Thymus (tissue), 11 donors: ENCODE results near the gene PPP1R3E. TPM values are rescaled to one million over a fixed set of nuclear protein-coding genes. Genes with fewer than 3 reads are reported as not detected.
"Not testable (repeated sequence)": the region's sequence is repeated elsewhere in the genome, so short reads cannot be mapped to it uniquely, and the experiment has no call there.

Experiments
- DNase-seq, 9 donors: peaks; one replicate each; pipeline ENCODE4 v3.0.0-alpha.2; 2013; ENCODE audit warnings: low spot score in 9 of 9, low read depth in 6 of 9, missing footprints in 1 of 9
- H3K27ac ChIP-seq, 2 donors: one replicate each; pipeline ENCODE4 v1.5.1; 2013; ENCODE audit warnings: control low read depth in 1 of 2, low read depth in 1 of 2, low read length in 1 of 2, mild to moderate bottlenecking in 1 of 2, moderate library complexity in 1 of 2
- H3K27me3 ChIP-seq, 2 donors: one replicate each; pipeline ENCODE4 v1.5.1; 2013; ENCODE audit warnings: low read length in 1 of 2; ENCODE audit not compliant: control insufficient read depth in 2 of 2, insufficient read depth in 1 of 2
- H3K36me3 ChIP-seq, 2 donors: one replicate each; pipeline ENCODE4 v1.5.1; 2013; ENCODE audit warnings: low read length in 1 of 2, mild to moderate bottlenecking in 1 of 2, moderate library complexity in 1 of 2; ENCODE audit not compliant: control insufficient read depth in 2 of 2, insufficient read depth in 2 of 2
- H3K4me1 ChIP-seq, 2 donors: one replicate each; pipeline ENCODE4 v1.5.1; 2013; ENCODE audit warnings: low read length in 2 of 2; ENCODE audit not compliant: control insufficient read depth in 2 of 2, insufficient read depth in 2 of 2
- H3K4me3 ChIP-seq, 2 donors: one replicate each; pipeline ENCODE4 v1.5.1; 2013; ENCODE audit warnings: low read length in 2 of 2, control low read depth in 1 of 2, mild to moderate bottlenecking in 1 of 2
- H3K9me3 ChIP-seq, 2 donors: one replicate each; pipeline ENCODE4 v1.5.1; 2013; ENCODE audit warnings: low read length in 1 of 2, mild to moderate bottlenecking in 1 of 2; ENCODE audit not compliant: control insufficient read depth in 2 of 2, insufficient read depth in 1 of 2
- WGBS: extraction: QIAGEN DNeasy Blood & Tissue Kit; methylation state at CpG from one replicate; pipeline ENCODE4 v1.1.7; 2013; 5-methylcytosine and 5-hydroxymethylcytosine counted together
- polyA plus RNA-seq: library from polyadenylated mRNA; stranded (reverse); fragments of 200-250 nt; gene quantifications from one replicate; pipeline ENCODE4 v1.2.3, GENCODE V29; 2013
- total RNA-seq: library from RNA; stranded (reverse); fragments of 120-200 nt; gene quantifications from one replicate; pipeline ENCODE4 v1.2.4, GENCODE V29; 2013
- donor health status: healthy.

Gene PPP1R3E
- total and polyA plus RNA-seq, 2 donors: 6.6 to 43.1 TPM

DNA sequence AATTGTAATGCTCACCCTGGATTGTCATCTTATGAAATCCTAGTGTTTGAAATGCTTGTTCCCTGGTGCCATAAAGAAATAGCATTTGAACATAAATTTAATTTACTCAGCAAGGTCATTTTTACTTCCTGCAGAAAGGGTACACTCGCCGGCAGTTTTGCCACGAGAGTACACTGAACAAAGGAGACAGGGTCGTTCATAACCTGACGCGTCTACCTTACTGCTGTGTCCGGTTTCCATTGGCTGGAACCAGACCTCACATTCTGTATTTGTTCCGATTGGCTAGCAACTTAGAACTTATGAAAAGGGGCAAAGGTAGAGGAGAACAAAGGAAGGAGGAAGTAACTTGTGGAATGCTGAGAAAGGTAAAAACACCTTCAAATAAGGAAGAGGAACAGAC lies 41.8 kb downstream of the PPP1R3E start:
- not testable (repeated sequence) for H3K4me1 ChIP-seq, DNase-seq, H3K27ac ChIP-seq, H3K4me3 ChIP-seq, H3K27me3 ChIP-seq, H3K36me3 ChIP-seq, H3K9me3 ChIP-seq
- WGBS: 89% methylated on average over 8 of the region's 8 CpGs

DNA sequence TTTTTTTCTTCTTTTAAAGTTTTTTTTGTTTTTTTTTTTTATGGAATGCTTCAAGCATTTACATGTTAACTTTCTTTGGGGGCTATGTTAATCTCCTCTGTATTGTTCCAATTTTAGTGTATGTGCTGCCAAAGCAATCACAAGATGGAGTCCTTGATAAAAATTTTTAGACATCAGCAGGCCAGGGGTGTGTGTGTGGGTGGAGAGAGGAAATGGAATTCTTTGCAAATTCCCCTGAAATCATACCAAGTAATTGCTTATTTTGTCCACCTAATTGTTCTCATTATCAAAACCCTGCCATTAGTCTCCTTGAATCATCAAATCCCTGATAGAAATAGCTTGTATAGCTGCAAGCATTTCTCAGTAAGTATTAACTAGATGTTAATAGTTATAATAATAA lies 43.2 kb downstream of the PPP1R3E start:
- no peaks in the 10 kb centered on the region for H3K9me3 ChIP-seq
- H3K4me1 ChIP-seq: no peaks in the 10 kb centered on the region
- H3K27me3 ChIP-seq: peaks cover 0 to 7% of the 10 kb centered on the region in 2 donors
- no peak overlapping the region for H3K4me3 ChIP-seq
- no peak overlapping the region for H3K27ac ChIP-seq
- no peaks in the 10 kb centered on the region for H3K36me3 ChIP-seq
- DNase-seq: no peak

DNA sequence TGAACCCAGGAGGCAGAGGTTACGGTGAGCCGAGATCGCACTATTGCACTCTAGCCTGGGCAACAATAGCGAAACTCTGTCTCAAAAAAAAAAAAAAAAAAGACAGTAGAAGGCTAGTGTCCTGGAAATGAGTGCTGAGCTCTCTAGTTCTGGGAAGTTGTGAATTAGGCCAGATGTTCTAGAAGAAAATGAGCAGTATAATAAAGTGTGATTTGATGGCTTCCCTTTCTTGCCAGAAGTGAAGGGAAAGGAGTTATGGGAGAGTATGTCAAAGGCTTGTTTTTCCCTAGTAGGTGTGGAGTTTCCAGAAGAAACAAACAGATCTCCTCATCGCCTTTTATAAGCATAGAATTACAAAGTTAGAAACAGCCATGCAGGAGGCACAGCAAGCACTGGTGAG lies 44.4 kb downstream of the PPP1R3E start:
- Histone ChIP-seq H3K4me3 (no peak overlapping the region), H3K9me3 (no peaks in the 10 kb centered on the region), H3K27me3 (peaks cover 0 to 7% of the 10 kb centered on the region in 2 donors), H3K4me1 (no peaks in the 10 kb centered on the region), H3K36me3 (no peaks in the 10 kb centered on the region), H3K27ac (no peak overlapping the region)
- DNase-seq: no peak
- 98% methylated on average over 5 of the region's 5 CpGs for WGBS

DNA sequence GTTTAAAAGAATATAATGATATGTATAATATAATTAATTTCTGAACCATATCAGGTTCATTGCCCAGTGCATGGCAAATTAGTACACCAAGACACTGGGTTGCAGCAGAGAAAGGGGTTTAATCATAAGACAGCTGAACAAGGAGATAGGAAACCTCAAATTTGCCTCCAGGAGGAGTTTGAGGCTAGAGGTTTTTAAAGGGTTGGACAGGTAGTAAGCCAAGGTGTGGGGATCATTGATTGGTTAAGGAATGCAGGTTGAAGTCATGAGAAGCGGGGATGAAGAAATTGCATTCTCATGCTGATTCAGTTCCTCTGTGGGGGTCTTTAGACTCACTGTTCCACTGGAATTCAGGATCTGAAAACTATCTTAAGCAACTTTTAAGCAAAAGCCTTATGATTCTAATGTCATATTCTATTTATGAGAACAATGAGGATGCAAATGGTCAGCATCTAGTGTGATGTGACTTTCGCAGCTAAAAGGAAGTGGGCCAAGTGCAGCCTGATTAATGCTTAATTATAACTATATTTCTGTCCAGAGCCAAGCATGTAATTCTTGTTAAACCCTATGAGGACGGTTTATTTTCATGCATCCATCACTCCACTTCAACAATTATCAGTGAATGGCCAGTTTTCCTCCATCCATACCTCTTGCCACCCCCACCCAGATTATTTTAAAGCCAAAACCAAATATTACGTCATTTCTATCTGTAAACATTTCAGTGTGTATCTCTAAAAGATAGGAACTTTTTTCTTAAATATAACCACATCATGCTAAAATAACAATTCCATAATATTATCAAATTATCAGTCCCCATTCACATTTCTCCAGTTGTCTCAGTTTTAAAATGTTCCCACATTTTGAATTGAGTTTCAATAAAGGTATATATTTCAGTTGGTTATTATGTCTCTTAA lies 50.0 kb downstream of the PPP1R3E start:
- H3K27ac ChIP-seq: no peak overlapping the region
- H3K4me3 ChIP-seq: no peak overlapping the region
- DNase-seq: no peak
- WGBS: 78% methylated on average over 4 of the region's 4 CpGs
- no peaks in the 10 kb centered on the region for H3K4me1 ChIP-seq
- H3K9me3 ChIP-seq: no peaks in the 10 kb centered on the region
- H3K36me3 ChIP-seq: no peaks in the 10 kb centered on the region
- H3K27me3 ChIP-seq: no peaks in the 10 kb centered on the region

DNA sequence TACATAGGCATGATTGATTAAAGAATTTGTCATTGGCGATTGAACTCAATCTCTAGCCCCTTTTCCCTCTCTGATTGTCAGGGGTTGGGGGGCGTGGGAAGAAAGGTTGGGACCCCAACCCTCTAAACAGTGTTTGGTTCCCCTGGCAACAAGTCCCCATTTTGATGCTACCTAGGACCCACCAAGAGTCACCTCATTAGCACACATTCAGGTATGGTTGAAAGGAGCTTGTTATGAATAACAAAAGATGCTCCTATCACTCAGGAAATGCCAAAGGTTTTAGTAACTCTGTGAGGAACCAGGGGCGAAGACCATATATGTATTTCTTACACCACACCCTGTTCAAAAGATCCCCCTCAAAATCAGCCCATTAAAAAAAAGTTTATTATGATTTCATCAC lies 50.7 kb downstream of the PPP1R3E start:
- H3K36me3 ChIP-seq: no peaks in the 10 kb centered on the region
- no peak for DNase-seq
- 83% methylated on average over 3 of the region's 3 CpGs for WGBS
- H3K27ac ChIP-seq: no peak overlapping the region
- H3K9me3 ChIP-seq: no peaks in the 10 kb centered on the region
- H3K27me3 ChIP-seq: no peaks in the 10 kb centered on the region
- no peaks in the 10 kb centered on the region for H3K4me1 ChIP-seq
- H3K4me3 ChIP-seq: no peak overlapping the region

DNA sequence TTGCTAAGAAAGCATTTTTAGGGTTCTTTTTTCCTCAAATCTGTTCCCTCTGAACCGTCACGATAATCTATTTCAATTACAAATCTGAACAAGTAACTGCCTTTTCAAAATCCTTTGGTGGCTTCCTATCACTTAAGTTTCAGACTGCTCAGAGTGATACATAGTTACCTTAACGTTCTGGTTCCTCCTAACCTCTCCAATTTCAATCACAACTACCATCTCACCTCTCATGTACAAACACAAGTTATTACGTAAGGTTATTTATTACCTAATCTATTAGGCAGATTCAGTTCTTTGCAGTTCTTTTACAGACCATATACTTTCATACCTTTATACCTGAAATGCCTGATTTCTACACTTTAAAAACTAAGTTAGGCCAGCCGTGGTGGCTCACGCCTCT lies 52.8 kb downstream of the PPP1R3E start:
- no peaks in the 10 kb centered on the region for H3K27me3 ChIP-seq
- H3K4me1 ChIP-seq: no peaks in the 10 kb centered on the region
- no peak for DNase-seq
- no peak overlapping the region for H3K4me3 ChIP-seq
- no peak overlapping the region for H3K27ac ChIP-seq
- 94% methylated on average over 6 of the region's 6 CpGs for WGBS
- H3K9me3 ChIP-seq: no peaks in the 10 kb centered on the region
- no peaks in the 10 kb centered on the region for H3K36me3 ChIP-seq

DNA sequence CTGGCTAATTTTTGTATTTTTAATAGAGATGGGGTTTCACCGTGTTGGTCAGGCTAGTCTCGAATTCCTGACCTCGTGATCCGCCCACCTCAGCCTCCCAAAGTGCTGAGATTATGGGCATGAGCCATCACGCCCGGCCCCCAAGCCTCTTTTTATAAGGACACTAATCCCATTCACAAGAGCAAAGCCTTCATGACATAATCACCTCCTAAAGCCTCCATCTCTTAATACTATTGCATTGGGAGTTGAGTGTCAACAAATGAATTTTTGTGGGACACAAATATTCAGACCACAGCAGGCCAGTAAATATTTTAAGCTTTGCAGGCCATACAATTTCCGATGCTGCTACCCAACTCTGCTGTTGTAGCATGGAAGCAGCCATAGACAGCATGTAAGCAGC lies 54.1 kb downstream of the PPP1R3E start:
- H3K4me3 ChIP-seq: no peak overlapping the region
- no peaks in the 10 kb centered on the region for H3K9me3 ChIP-seq
- no peaks in the 10 kb centered on the region for H3K36me3 ChIP-seq
- H3K27ac ChIP-seq: no peak overlapping the region
- H3K27me3 ChIP-seq: no peaks in the 10 kb centered on the region
- H3K4me1 ChIP-seq: no peaks in the 10 kb centered on the region
- no peak for DNase-seq
- WGBS: 92% methylated on average over 7 of the region's 7 CpGs

Other genes starting within 250 kb of the PPP1R3E start
- 2.8 TPM for gene CDH24, start 245.3 kb downstream of the PPP1R3E start, total RNA-seq
- gene CDH24, start 245.3 kb downstream of the PPP1R3E start, polyA plus RNA-seq: 7.0 TPM
- 75.6 TPM for gene ACIN1, start 207.7 kb downstream of the PPP1R3E start, total RNA-seq
- gene ACIN1, start 207.7 kb downstream of the PPP1R3E start, polyA plus RNA-seq: 123 TPM
- gene C14orf119, start 207.4 kb downstream of the PPP1R3E start, total RNA-seq: 52.9 TPM
- gene C14orf119, start 207.4 kb downstream of the PPP1R3E start, polyA plus RNA-seq: 43.6 TPM
- gene CIROP, start 197.9 kb downstream of the PPP1R3E start, total RNA-seq: 0.05 TPM
- 0.07 TPM for gene CIROP, start 197.9 kb downstream of the PPP1R3E start, polyA plus RNA-seq
- gene CEBPE, start 183.6 kb downstream of the PPP1R3E start, total RNA-seq: 2.5 TPM
- gene CEBPE, start 183.6 kb downstream of the PPP1R3E start, polyA plus RNA-seq: 0.87 TPM
- gene SLC7A8, start 119.2 kb downstream of the PPP1R3E start, total RNA-seq: 3.2 TPM
- gene SLC7A8, start 119.2 kb downstream of the PPP1R3E start, polyA plus RNA-seq: 15.0 TPM
- gene RNF212B, start 64.9 kb downstream of the PPP1R3E start, total RNA-seq: 0.05 TPM
- gene RNF212B, start 64.9 kb downstream of the PPP1R3E start, polyA plus RNA-seq: 0.07 TPM
- 10.6 TPM for gene HOMEZ, start 16.7 kb downstream of the PPP1R3E start, total RNA-seq
- 10.2 TPM for gene HOMEZ, start 16.7 kb downstream of the PPP1R3E start, polyA plus RNA-seq
- gene BCL2L2, start 4.0 kb upstream of the PPP1R3E start, total RNA-seq: 5.5 TPM
- 20.6 TPM for gene BCL2L2, start 4.0 kb upstream of the PPP1R3E start, polyA plus RNA-seq
- 96.4 TPM for gene PABPN1, start 18.6 kb upstream of the PPP1R3E start, total RNA-seq
- 164 TPM for gene PABPN1, start 18.6 kb upstream of the PPP1R3E start, polyA plus RNA-seq
- gene SLC22A17, start 50.0 kb upstream of the PPP1R3E start, total RNA-seq: 1.2 TPM
- 6.3 TPM for gene SLC22A17, start 50.0 kb upstream of the PPP1R3E start, polyA plus RNA-seq
- gene EFS, start 62.3 kb upstream of the PPP1R3E start, total RNA-seq: 1.6 TPM
- 5.2 TPM for gene EFS, start 62.3 kb upstream of the PPP1R3E start, polyA plus RNA-seq
- gene IL25, start 70.0 kb upstream of the PPP1R3E start, total RNA-seq: not detected
- 0.07 TPM for gene IL25, start 70.0 kb upstream of the PPP1R3E start, polyA plus RNA-seq
- 0.05 TPM for gene CMTM5, start 74.2 kb upstream of the PPP1R3E start, total RNA-seq
- 0.37 TPM for gene CMTM5, start 74.2 kb upstream of the PPP1R3E start, polyA plus RNA-seq
- 0.05 TPM for gene MYH6, start 105.4 kb upstream of the PPP1R3E start, total RNA-seq
- 0.25 TPM for gene MYH6, start 105.4 kb upstream of the PPP1R3E start, polyA plus RNA-seq
- 0.09 TPM for gene MYH7, start 132.8 kb upstream of the PPP1R3E start, total RNA-seq
- gene MYH7, start 132.8 kb upstream of the PPP1R3E start, polyA plus RNA-seq: 0.46 TPM
- gene NGDN, start 166.8 kb upstream of the PPP1R3E start, total RNA-seq: 66.0 TPM
- 49.6 TPM for gene NGDN, start 166.8 kb upstream of the PPP1R3E start, polyA plus RNA-seq
- 0.24 TPM for gene ZFHX2, start 248.9 kb upstream of the PPP1R3E start, total RNA-seq
- 0.48 TPM for gene ZFHX2, start 248.9 kb upstream of the PPP1R3E start, polyA plus RNA-seq